GM18511 (cell line): ENCODE measurements around the gene RDM1.

Experiments used
- ATAC-seq: cut with Tn5 transposase; IDR thresholded peaks from one replicate; pipeline ENCODE4 v1.9.1; 2021; ENCODE audit warnings: mild to moderate bottlenecking, moderate library complexity; ENCODE audit not compliant: unreplicated experiment

RDM1 gene

DNA sequence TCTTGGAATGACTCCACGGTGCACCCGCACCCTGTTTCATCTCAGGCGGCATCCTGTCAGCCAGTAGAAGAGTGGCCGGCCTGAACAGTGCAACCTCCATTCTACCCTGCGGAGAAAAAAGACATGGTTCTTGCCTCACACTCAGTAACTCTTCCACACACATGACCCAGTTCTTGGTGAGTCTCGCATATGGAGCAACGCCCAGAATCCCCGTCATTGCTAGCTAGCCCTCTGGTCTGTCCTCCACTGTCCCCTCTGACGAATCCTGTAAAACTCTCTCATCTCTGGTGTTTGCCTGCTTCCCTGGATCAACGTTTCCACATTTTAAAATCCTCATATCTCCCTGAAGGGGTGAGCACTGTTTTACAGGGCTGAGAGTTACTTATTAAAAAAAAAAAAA is 4.2 kb upstream of the RDM1 start:
- ATAC-seq: no peak

DNA sequence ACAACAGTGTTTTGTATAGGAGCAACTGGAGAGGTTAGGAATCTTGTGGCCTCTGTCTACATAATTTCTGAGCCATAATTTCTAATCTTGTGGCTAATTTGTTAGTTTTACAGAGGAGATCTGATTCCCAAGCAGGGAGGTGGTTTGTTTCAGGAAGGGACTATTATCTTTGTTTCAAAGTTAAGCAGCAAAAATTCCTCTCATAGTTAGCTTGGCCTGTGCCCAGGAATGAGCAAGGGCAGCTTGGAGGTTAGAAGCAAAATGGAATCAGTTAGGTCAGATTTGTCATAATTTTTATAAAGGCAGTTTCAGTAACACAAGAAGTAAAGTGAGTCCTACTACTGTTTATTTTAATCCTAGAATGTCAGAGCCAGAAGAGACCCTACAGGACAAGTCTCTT is 2.0 kb upstream of the RDM1 start:
- ATAC-seq: no peak

DNA sequence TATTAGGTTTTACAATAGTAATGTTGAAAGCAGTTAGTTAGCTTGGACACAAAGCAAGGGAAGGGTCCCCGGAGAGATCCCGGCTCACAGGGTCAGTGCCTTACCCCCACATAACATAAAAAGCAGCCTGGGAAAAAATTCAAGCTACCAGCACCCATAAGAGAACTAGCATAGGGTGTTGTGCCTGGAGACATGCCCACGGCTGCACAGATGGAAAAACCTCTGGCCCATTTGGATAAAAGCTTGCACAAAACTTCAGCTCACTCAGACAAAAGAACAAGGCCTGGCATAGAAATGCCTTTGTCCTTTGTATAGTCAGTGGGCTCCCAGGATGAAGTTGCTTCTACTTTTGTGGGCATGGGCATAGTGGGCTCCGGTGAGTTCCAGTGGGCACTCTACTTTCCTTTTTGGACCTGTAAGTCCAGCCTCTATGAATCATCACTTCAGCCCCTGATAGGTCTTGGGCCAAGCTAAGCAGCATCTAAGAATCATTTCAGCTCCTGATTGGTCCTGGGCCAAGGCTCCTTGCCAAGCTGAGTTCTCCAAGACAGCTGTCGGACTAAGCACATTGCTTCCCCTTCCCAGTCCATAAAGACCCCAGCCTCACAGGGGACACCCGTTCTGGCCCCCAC is 1.3 kb upstream of the RDM1 start:
- ATAC-seq: no peak

DNA sequence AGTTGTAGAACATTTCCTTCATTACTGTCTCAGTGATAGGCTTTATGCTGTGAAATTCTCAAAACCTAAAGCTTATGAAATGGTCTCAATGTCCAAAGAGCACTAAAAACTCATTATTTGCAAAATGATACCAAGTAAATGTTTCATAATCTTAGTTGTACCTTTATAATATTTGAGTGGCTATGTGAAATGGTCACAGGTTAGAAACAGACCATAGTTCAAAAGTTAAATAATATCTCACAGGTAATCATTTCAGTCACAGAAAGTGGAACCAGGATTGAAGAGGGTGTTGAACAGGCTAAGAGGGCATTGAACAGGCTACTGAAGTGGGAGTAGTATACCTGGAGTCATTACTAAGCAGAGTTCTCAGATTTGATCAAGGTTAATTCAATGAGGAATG is 2.9 kb downstream of the RDM1 start:
- ATAC-seq: no peak

DNA sequence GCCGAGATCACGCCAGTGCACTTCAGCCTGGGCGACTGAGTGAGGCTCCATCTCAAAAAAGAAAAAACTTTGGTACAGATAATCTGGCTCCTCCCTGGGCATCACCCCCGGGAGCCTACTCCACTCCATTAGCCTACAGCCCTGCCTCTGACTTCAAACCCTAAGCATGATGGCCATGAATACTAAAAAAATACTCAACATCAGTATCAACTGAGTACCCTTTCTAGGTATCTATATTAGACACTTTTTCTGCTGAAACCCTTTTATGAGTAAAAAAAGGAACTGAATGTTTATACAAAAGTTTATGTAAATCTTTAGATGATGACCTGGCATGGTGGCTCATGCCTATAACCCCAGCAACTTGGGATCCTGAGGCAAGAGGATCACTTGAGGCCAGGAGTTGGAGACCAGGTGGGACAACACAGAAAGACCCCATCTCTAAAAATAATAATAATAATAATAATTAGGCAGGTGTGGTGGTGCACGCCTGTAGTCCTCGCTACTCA is 6.9 kb downstream of the RDM1 start:
- ATAC-seq: no peak

DNA sequence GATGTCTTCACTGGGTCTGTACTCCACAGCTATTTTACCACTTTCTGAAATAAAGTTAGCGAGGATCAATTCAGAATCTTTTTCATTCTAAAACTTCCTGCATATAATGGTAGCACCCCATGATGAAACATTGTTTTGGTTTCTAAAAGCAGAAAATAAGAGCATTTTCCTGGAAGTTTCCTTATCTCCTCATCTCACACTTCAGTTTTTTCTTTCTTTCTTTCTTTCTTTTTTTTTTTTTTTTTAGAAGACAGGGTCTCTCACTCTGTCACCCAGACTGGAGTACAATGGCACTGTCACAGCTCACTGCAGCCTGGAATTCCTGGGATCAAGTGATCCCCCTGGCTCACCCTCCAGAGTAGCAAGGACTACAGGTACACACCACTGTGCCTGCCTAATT is 10.3 kb downstream of the RDM1 start:
- ATAC-seq: no peak

DNA sequence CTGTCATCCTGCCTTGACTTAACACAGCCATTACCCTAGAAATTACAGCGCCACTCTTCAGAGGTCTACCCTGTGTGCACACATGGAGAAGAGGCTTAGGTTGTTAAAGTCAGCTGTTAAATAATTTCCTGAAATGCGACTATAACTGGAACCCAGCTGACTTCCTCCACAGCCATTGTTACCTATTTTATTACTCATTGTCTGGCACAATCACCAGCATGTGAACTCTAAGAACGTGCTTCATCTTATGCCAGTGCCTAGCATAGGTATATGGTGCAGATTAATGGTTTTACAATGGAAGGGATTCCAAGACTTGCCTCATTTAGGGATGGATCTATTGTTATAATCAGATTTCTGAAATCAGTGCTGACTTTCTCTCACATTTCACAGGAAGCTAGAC is 11.9 kb downstream of the RDM1 start:
- no peak for ATAC-seq

DNA sequence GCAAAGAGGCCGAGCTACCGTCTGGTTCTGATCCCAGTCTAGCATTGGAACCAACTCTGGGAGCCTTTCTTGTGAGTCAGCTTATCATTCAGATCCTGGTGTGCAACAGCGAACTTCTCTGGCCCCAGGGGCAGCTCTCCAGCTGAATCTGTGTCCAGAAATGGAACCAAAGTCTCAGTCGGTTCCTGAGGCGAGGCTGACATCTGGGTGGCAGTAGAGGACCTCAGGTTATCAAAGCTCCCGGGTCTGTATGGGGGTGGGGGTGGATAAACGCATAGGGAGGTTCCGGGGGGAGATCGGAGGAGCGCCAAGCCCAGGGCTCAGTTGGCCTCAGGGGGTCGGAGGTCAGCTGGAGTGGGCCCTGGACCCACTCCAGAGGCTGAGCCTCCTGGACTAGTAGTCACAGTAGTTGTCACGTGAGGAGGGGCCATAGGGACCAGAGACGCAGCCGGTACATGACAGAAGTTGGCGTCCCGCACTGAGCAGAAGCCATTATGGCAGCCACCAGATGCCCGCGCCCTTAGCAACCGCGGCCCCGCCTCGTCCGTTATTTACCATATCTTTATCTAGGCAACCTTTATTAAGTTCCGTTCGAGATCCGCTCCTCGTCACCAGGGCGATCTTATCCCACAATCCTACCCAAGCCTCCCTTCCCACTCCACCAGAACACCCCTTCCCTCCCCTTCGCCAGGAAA is 12.9 kb downstream of the RDM1 start:
- ATAC-seq: no peak

DNA sequence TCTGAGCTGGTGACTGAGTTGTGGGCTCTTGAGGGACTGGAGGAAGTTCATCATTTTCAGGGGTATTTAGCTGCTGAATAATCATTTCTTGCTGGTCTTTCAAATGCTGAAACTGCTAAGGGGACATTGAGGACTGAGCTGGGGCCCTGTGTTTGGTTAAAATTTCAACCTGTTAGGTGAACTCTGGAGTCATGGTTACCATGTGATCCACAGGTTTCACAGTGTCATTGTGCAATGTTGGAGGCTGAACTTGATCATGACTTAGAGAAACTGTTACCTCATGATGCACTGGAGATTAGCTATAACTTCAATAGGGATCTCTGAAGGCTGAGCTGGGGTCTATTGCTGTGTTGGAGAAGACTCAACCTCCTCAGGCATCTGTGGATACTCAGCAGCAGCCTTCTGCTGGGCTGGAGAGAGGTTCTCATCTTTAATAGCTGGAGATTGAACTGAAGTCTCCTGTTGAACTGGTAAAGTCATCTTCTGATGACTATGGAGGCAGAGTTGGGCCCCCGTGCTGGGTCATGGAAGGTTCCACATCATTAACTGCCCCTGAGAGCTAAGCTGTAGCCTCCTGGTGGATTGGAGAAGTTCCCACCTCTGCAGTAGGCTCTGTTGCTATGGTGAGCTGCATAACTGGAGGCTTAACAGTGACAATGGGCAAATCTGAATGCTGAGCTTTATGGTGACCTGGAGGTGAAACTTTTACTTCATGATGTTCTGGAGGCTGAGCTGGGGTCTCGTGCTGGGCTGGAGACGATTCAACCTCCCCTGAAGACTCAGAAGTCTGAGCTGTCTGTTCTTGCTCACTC is 15.2 kb downstream of the RDM1 start:
- ATAC-seq: no peak

DNA sequence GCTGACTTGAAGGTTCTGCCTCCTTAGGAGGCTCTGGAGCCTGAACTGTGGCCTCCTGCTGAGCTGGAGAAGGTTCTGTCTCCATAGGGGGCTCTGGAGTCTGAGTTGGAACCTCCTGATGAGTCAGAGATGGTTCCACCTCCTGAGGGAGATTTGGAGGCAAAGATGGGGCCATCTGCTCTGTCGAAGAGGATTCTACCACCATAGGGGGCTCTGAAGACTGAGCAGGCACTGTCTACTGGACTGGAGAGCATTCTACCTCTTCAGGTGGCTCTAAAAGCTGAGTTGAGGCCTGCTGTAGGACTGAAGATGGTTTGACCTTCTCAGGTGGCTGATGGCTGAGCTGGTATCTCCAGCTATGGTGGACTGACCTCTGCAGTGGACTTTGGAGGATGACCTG is 16.2 kb downstream of the RDM1 start:
- no peak for ATAC-seq

DNA sequence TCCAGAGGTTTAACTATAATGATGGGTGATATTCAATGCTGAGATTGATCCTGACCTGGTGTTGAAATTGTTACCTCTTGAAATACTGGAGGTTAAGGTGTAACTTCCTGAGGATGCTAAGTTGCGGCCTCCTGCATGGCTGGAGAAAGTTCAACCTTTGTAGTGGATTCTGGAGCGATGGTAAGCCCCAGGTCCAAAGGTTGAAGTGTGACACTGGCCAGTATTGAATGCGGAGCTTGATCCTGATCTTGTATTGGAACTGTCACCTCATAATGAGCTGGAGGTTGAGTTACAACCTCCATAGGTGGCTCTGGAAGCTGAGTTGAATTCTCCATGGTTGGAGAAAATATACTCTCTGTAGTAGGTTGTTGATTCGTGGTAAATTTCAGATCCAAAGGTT is 17.0 kb downstream of the RDM1 start:
- no peak for ATAC-seq

DNA sequence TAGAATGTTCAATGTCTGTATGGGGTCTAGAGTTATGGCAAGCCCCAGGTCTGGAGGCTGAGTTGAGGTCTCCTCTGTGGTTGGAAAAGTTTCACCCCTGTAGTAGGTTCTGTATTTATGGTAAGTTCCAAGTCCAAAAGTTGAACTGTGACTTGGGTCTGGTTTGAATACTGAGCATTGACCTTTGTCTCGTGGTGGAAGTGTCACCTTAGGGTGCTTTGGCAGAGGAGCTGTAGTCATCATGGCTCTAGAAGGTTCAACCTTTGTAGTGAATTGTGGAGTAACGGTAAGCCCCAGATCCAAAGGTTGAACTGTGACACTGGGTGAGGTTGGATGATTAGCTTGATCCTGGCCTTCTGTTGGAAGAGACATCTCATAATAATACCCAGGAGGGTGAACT is 17.6 kb downstream of the RDM1 start:
- ATAC-seq: no peak

DNA sequence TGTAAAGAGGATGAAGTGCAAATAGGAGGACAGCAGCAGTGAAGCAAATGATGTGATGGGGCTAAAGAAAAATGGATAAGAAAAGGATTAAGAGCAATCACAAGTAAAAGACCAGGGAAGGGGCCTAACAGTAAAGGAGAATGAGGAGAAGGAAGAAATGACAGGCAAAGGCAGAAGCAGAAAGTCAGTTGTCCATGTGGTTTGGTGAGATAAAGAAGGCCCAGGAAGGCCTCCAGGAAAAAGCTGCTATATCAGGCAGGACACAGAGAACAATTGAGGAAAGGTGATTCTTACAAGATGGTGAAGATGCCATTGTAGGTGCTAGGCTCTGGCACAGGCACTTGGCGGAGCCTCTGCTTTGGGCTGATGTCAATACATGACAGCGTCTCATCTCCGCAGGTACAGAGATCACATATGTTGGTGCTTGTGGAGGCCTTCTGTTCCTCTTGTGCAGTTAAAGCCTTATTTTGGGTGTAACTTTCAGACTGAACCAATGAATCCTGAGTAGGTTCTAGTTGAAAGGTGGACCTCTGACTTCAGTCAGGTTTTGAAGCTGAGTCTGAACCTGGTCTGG is 18.1 kb downstream of the RDM1 start:
- no peak for ATAC-seq

DNA sequence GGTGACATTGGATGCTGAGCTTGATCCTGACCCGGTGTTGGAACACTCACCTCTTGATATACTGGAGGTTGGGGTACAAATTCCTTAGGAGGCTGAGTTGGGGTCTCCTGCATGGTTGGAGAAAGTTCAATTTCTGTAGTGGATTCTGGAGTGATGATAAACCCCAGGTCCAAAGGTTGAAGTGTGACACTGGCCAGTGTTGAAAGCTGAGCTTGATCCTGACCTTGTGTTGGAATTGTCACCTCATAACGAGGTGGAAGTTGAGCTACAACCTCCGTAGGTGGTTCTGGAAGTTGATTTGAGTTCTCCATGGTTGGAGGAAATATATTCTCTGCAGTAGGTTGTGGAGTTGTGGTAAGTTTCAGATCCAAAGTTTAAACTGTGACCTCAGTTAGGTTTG is 21.2 kb downstream of the RDM1 start:
- ATAC-seq: no peak

DNA sequence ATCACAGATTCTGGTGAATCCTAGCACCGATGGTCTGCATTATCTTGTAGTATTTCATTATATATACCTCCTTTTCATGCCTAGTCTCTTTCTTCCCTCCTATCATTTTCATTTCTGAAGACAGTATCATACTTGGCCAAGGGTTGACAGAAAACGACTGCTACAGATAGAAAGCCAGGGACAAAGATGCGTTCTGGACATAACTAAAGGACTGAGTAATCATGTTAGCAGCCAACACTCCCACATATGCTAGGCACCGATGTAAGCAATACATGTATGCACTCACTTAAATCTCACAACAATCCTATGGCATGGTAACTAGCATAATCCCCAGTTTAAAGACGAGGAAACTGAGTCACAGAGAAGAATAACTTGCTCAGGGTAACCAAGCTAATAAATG is 22.9 kb downstream of the RDM1 start:
- ATAC-seq: no peak

DNA sequence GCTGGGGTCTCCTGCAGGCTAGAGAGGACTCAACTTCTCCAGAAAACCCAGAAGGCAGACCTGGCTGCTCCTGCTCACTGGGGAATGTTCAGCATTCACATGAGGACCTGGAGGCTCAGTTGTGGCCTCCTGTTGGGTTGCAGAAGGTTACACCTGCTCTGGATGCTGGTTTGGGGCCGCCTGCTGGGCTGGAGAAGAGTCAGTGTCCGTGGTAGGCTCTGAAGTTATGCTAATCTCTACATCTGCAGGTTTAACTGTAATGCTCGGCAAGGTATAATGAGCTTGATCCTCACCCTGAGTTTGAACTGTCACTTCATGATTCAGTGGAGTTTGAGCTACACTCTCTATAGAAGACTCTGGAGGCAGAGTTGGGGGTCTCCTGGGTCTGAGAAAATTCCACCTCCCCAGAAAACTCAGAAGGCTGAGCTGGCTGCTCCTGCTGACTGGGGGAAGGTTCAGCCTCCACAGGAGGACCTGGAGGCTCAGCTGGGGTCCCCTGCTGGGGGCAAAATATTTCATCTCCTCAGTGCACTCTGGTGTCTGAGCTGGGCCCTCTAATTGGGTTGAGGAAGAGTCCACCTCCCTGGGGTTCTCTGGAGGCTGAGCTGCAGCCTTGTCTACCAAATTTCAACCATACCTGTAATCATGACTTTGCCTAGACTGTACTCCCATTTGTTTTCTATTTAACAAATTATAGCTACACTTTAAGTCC is 23.5 kb downstream of the RDM1 start:
- no peak for ATAC-seq

DNA sequence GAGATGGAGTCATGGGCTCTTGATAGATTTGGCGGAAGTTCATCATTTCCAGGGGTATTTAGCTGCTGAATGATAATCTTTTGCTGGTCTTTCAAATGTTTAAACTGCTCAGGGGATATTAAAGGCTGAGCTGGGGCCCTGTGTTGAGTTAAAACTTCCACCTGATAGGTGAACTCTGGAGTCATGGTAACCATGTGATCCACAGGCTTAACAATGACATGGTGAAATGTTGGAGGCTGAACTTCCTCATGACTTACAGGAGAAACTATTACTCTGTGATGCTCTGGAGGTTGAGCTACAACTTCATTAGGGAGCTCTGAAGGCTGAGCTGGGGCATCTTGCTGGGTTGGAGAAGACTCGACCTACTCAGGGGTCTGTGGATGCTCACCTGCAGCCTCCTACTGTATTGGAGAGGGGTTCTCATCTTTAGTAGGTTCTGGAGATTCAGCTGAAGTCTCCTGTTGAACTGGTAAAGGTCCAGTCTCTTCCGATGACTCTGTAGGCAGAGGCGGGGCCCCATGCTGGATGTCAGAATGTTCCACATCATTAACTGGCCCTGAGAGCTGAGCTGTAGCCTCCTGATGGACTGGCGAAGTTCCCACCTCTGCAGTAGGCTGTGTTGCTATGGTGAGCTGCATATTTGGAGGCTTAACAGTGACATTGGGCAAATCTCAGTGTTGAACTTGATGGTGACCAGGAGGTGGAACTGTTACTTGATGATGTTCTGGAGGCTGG is 24.2 kb downstream of the RDM1 start:
- no peak for ATAC-seq

DNA sequence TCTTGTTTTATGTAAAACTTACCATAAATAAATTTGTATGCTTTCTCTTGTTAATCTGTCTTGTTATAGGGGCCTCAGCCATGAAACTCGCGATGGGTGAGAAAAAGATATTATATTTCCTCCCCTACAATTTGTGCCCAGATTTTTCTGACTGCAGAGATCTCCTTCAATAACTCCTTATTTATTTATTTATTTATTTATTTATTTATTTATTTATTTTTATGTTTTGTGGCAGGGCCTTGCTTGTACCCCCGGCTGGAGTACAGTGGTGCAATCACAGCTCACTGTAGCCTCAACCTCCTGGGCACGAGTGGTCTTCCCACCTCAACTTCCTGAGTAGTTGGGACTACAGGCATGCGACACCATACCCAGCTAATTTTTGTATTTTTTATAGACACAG is 27.1 kb downstream of the RDM1 start:
- ATAC-seq: no peak

DNA sequence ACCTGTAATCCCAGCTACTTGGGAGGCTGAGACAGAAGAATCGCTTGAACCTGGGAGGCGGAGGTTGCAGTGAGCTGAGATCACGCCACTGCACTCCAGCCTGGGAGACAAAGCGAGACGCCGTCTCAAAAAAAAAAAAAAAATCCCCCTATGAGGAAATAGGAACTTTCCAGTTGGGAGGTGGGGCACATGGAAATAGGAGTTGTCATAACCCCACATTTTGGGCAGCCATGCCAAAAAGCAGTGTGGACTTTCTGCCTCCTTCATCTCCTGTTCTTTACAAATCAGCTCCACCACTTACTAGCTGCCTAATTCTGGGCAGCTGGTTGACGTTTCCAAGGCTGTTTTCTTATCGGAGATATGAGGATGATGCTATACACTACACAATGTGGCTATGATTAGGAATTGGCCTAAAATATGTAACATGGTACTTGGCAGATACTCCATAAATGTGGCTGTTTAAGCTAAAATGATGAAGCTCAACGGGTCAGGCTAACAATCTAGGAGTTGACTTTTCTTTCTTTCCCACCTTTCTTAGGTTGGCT is 28.9 kb downstream of the RDM1 start:
- ATAC-seq: no peak
